H1 (cell line): Measurements from ENCODE around the gene GTF2B.
"Not testable (repeated sequence)": the region's sequence is repeated elsewhere in the genome, so short reads cannot be mapped to it uniquely, and the experiment has no call there.

Experiments used
- CHD2 ChIP-seq: IDR thresholded peaks from 2 replicates; pipeline ENCODE4 v1.6.1; 2012; ENCODE audit warnings: low read length, improper control_type of control experiment
- CREB1 ChIP-seq: IDR thresholded peaks from 2 replicates; pipeline ENCODE4 v1.6.1; 2012; ENCODE audit warnings: inconsistent platforms
- TF ChIP-seq, protein P1 (sequence below): IDR thresholded peaks from 2 replicates; pipeline ENCODE4 v1.6.1; 2012; ENCODE audit warnings: low read length, inconsistent platforms
- TF ChIP-seq, protein P2 (sequence below), 3 experiments: IDR thresholded peaks; 1 replicate in 2 of 3; 2 replicates in 1 of 3; pipeline versions ENCODE4 v1.5.1 to v1.6.1; 2011; ENCODE audit warnings: low read length in 3 of 3, mild to moderate bottlenecking in 3 of 3, inconsistent platforms in 2 of 3, low read depth in 1 of 3, moderate library complexity in 1 of 3; ENCODE audit not compliant: insufficient read depth in 1 of 3; ENCODE audit errors: control extremely low read depth in 1 of 3

DNA sequence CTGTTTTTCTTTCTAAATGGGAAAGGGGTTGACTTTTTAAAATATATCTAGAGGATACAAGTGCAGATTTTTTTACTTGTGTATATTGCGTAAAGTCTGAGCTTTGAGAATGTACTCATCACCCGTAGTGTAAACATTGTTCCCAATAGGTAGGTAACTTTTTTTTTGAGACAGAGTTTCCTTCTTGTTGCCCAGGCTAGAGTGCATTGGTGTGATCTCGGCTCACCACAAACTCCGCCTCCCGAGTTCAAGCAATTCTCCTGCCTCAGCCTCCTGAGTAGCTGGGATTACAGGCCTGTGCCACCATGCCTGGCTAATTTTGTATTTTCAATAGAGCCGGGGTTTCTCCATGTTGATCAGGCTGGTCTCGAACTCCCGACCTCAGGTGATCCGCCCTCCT lies 20.4 kb upstream of the GTF2B start:
- TF ChIP-seq, protein P1, sequence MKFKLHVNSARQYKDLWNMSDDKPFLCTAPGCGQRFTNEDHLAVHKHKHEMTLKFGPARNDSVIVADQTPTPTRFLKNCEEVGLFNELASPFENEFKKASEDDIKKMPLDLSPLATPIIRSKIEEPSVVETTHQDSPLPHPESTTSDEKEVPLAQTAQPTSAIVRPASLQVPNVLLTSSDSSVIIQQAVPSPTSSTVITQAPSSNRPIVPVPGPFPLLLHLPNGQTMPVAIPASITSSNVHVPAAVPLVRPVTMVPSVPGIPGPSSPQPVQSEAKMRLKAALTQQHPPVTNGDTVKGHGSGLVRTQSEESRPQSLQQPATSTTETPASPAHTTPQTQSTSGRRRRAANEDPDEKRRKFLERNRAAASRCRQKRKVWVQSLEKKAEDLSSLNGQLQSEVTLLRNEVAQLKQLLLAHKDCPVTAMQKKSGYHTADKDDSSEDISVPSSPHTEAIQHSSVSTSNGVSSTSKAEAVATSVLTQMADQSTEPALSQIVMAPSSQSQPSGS: not testable (repeated sequence)
- not testable (repeated sequence) for TF ChIP-seq CHD2, CREB1
- TF ChIP-seq, protein P2, sequence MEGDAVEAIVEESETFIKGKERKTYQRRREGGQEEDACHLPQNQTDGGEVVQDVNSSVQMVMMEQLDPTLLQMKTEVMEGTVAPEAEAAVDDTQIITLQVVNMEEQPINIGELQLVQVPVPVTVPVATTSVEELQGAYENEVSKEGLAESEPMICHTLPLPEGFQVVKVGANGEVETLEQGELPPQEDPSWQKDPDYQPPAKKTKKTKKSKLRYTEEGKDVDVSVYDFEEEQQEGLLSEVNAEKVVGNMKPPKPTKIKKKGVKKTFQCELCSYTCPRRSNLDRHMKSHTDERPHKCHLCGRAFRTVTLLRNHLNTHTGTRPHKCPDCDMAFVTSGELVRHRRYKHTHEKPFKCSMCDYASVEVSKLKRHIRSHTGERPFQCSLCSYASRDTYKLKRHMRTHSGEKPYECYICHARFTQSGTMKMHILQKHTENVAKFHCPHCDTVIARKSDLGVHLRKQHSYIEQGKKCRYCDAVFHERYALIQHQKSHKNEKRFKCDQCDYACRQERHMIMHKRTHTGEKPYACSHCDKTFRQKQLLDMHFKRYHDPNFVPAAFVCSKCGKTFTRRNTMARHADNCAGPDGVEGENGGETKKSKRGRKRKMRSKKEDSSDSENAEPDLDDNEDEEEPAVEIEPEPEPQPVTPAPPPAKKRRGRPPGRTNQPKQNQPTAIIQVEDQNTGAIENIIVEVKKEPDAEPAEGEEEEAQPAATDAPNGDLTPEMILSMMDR (IDR thresholded peaks at IDR 0.05; ENCODE audit: control extremely low read depth in 1 of 3, insufficient read depth in 1 of 3, low read depth in 1 of 3, low read length in 3 of 3): not testable (repeated sequence)
